ENCODE measurements around the gene SLX9. TPM values are rescaled to one million over a fixed set of nuclear protein-coding genes. Genes with fewer than 3 reads are reported as not detected.

Gene SLX9
- total and polyA plus RNA-seq, 2 donors (not counting 3 experiments of a cell fraction or from before 2014, with no cell fraction given), result 27.0 to 50.6 TPM

- H3K79me2 ChIP-seq (ENCODE audit: control insufficient read depth, insufficient read depth, low read length), result no peaks in the 10 kb centered on the region
- H3K36me3 ChIP-seq (ENCODE audit: control insufficient read depth in 2 of 2, extremely low read depth in 1 of 2, insufficient read depth in 2 of 2, low read length in 2 of 2), result no peaks in the 10 kb centered on the region
- no peaks in the 10 kb centered on the region for H3K27me3 ChIP-seq (ENCODE audit: control insufficient read depth in 2 of 2, insufficient read depth in 2 of 2, low read length in 2 of 2)
- TF ChIP-seq GATA2 (IDR thresholded peaks at IDR 0.05; ENCODE audit: insufficient read depth, insufficient read length, low read depth, low read length) (peak; percentile 62), MAX (IDR thresholded peaks at IDR 0.05; ENCODE audit: insufficient read depth, insufficient read length) (peak; percentile 90), POLR2A (IDR thresholded peaks at IDR 0.05; ENCODE audit: low read depth, low read length) (no peak), JUN (IDR thresholded peaks at IDR 0.05; ENCODE audit: borderline replicate concordance, insufficient read depth, insufficient read length, low read depth) (peak; percentile 89), MYC (IDR thresholded peaks at IDR 0.05; ENCODE audit: low read depth, low read length) (no peak), EZH2 (IDR thresholded peaks at IDR 0.05; ENCODE audit: borderline replicate concordance, low read depth, low read length, severe bottlenecking) (no peak), POLR2AphosphoS5 (IDR thresholded peaks at IDR 0.05; ENCODE audit: insufficient read depth, low read depth, low read length) (peak; percentile 84), FOS (IDR thresholded peaks at IDR 0.05; ENCODE audit: borderline replicate concordance, insufficient read depth, low read length) (peak; percentile 85), CTCF (IDR thresholded peaks at IDR 0.05; ENCODE audit: extremely low read depth in 1 of 2, insufficient read depth in 1 of 2, low read depth in 1 of 2, low read length in 2 of 2) (peak; percentile 28 to 50)
- H3K4me3 ChIP-seq (replicated peaks in 1 of 3; ENCODE audit: insufficient read depth in 1 of 3, low read depth in 1 of 3, low read length in 3 of 3), result no peak overlapping the region
- peak overlapping the region; percentile 77 for H3K27ac ChIP-seq (ENCODE audit: insufficient read depth, low read depth, low read length)
- ChIA-PET CTCF (interaction anchor here (1.0 to 3.3 kb wide), 13 partner anchors 9 to 125 kb away, joined by 3 to 21 read pairs (median 4); no protein-coding TSS in a partner anchor), POLR2A (interaction anchor here (1.0 kb wide), 1 partner anchor 11 kb away, joined by 4 read pairs; no protein-coding TSS in a partner anchor)
- H2AFZ ChIP-seq (ENCODE audit: low read depth, low read length), result peak overlapping the region; percentile 60
- intact Hi-C loops (cut with micrococcal nuclease), result loop anchor here (1.0 to 2.0 kb wide), 3 partner anchors 29 to 116 kb away; no protein-coding TSS in a partner anchor
- H3K9me1 ChIP-seq (replicated peaks; ENCODE audit: control insufficient read depth, extremely low read depth, insufficient read depth, low read length), result no peaks in the 10 kb centered on the region
- H3K4me1 ChIP-seq (ENCODE audit: control insufficient read depth, extremely low read depth, insufficient read depth, low read length), result peaks cover 22% of the 10 kb centered on the region
- BruUV-seq (replicated peaks), result TSS peak; percentile 59
- no peaks in the 10 kb centered on the region for H4K20me1 ChIP-seq (replicated peaks; ENCODE audit: control insufficient read depth, extremely low read depth, insufficient read depth, low read length)
- H3K9me3 ChIP-seq (replicated peaks; ENCODE audit: control insufficient read depth, insufficient read depth, low read length), result no peaks in the 10 kb centered on the region
- dilution Hi-C loops (cut with MboI; ENCODE audit: extremely low pct_ligation_motif_present, low sequenced_read_pairs), result no loop called here
- peak; percentile 78 for DNase-seq (ENCODE audit: low read depth, low spot score)
- H3K9ac ChIP-seq (replicated peaks; ENCODE audit: extremely low read depth, insufficient read depth, low read length), result peak overlapping the region; percentile 59
- FAIRE-seq, result peak; percentile 96
- H3K4me2 ChIP-seq (ENCODE audit: insufficient read depth, low read length), result peak overlapping the region; percentile 33
These were observed 72.3 kb downstream of the SLX9 start for GRCh38 chr21:45011911-45012661.

All from endothelial cell of umbilical vein (primary cell).